ENCODE measurements around the gene BEAN1. TPM values are rescaled to one million over a fixed set of nuclear protein-coding genes. Genes with fewer than 3 reads are reported as not detected.
"Not testable (repeated sequence)": the region's sequence is repeated elsewhere in the genome, so short reads cannot be mapped to it uniquely, and the experiment has no call there.

The BEAN1 gene
- total RNA-seq, 1 experiment from 2014 or later = 0.37 TPM

DNA sequence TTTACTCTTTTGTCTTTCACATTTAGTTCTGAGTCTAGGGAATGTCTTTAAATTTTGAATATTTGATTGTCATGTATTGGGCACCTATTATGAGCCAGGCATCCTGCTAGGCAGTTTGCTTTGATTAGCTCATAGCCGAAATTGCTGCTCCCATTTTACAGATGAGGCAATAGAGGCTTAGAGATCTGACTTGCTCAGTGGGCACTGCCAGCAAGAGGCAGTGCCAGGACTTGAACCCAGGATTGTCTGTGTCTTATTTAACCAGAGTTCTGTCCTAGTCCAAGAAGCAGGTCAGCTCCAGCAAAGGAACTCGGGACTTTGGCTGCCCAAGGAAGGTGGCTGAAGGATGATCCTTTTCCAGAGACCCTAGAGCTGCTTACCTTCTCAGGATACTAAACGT is 24.5 kb downstream of the BEAN1 start:
- no peak overlapping the region for H3K4me3 ChIP-seq
- POLR2A ChIA-PET (ENCODE audit: unreplicated experiment) = no interaction called here
- no peak overlapping the region for H3K4me2 ChIP-seq
- H2AFZ ChIP-seq = no peak overlapping the region
- H3K9me2 ChIP-seq (ENCODE audit: insufficient read depth) = no peaks in the 10 kb centered on the region
- no peaks in the 10 kb centered on the region for H3K27me3 ChIP-seq (ENCODE audit: insufficient read depth, low read depth)
- no peak overlapping the region for H3K27ac ChIP-seq
- TF ChIP-seq CTCF (conservative IDR thresholded peaks at IDR 0.05) (no peak), EZH2 (IDR thresholded peaks at IDR 0.05; ENCODE audit: low read depth) (no peak)
- H3K4me1 ChIP-seq (replicated peaks; ENCODE audit: insufficient read depth) = peaks cover under 1% of the 10 kb centered on the region; the same call in 1 of the 2 replicates
- no peaks in the 10 kb centered on the region for H3K79me2 ChIP-seq (ENCODE audit: low read depth)
- CTCF ChIA-PET = interaction anchor here (0.6 kb wide), 1 partner anchor 118 kb away, joined by 3 read pairs; no protein-coding TSS in a partner anchor
- no peaks in the 10 kb centered on the region for H3K9me3 ChIP-seq (ENCODE audit: insufficient read depth, low read depth)
- no peak for DNase-seq
- no peaks in the 10 kb centered on the region for H4K20me1 ChIP-seq (ENCODE audit: insufficient read depth)
- intact Hi-C loops (cut with micrococcal nuclease; ENCODE audit: unreplicated experiment) = no loop called here
- no TSS peak for BruUV-seq (replicated peaks)
- H3K36me3 ChIP-seq (ENCODE audit: low read depth) = no peaks in the 10 kb centered on the region
- H3F3A ChIP-seq (ENCODE audit: insufficient read depth, low read depth) = no peaks in the 10 kb centered on the region

- DNase-seq; H3K9me2 ChIP-seq (ENCODE audit: insufficient read depth); H3K4me1 ChIP-seq (replicated peaks; ENCODE audit: insufficient read depth); CTCF ChIA-PET; H2AFZ ChIP-seq; H3K4me3 ChIP-seq; H3K9me3 ChIP-seq (ENCODE audit: insufficient read depth, low read depth); H3K36me3 ChIP-seq (ENCODE audit: low read depth); H3K27me3 ChIP-seq (ENCODE audit: insufficient read depth, low read depth); H3K27ac ChIP-seq; H3K4me2 ChIP-seq; H3F3A ChIP-seq (ENCODE audit: insufficient read depth, low read depth); BruUV-seq (replicated peaks); H4K20me1 ChIP-seq (ENCODE audit: insufficient read depth); POLR2A ChIA-PET (ENCODE audit: unreplicated experiment); H3K79me2 ChIP-seq (ENCODE audit: low read depth); intact Hi-C loops (cut with micrococcal nuclease; ENCODE audit: unreplicated experiment): not testable (repeated sequence)
These were observed 26.1 kb downstream of the BEAN1 start for GRCh38 chr16:66453230-66453629.

GRCh38 chr16:66454751-66455150 is 27.7 kb downstream of the BEAN1 start:
- ChIA-PET CTCF (no interaction called here), POLR2A (ENCODE audit: unreplicated experiment) (no interaction called here)
- TF ChIP-seq EZH2 (IDR thresholded peaks at IDR 0.05; ENCODE audit: low read depth) = no peak
- no peak for TF ChIP-seq CTCF (conservative IDR thresholded peaks at IDR 0.05)
- H3F3A ChIP-seq (ENCODE audit: insufficient read depth, low read depth) = no peaks in the 10 kb centered on the region
- H2AFZ ChIP-seq = no peak overlapping the region
- no peaks in the 10 kb centered on the region for H3K9me2 ChIP-seq (ENCODE audit: insufficient read depth)
- intact Hi-C loops (cut with micrococcal nuclease; ENCODE audit: unreplicated experiment) = no loop called here
- no peaks in the 10 kb centered on the region for H3K36me3 ChIP-seq (ENCODE audit: low read depth)
- H4K20me1 ChIP-seq (ENCODE audit: insufficient read depth) = no peaks in the 10 kb centered on the region
- H3K27ac ChIP-seq = no peak overlapping the region
- H3K4me2 ChIP-seq = no peak overlapping the region
- no peak for DNase-seq
- BruUV-seq (replicated peaks) = no TSS peak
- peaks cover 3% of the 10 kb centered on the region; the same call in 1 of the 2 replicates for H3K4me1 ChIP-seq (replicated peaks; ENCODE audit: insufficient read depth)
- no peaks in the 10 kb centered on the region for H3K27me3 ChIP-seq (ENCODE audit: insufficient read depth, low read depth)
- no peaks in the 10 kb centered on the region for H3K9me3 ChIP-seq (ENCODE audit: insufficient read depth, low read depth)
- no peaks in the 10 kb centered on the region for H3K79me2 ChIP-seq (ENCODE audit: low read depth)
- H3K4me3 ChIP-seq = no peak overlapping the region

GRCh38 chr16:66455970-66456369 is 28.9 kb downstream of the BEAN1 start:
- H4K20me1 ChIP-seq (ENCODE audit: insufficient read depth) = no peaks in the 10 kb centered on the region
- H3K27ac ChIP-seq = no peak overlapping the region
- ChIA-PET POLR2A (ENCODE audit: unreplicated experiment) (interaction anchor here (0.6 kb wide), 1 partner anchor 46 kb away, joined by 14 read pairs; no protein-coding TSS in a partner anchor), CTCF (no interaction called here)
- no peak overlapping the region for H3K4me2 ChIP-seq
- DNase-seq = no peak
- no peak overlapping the region for H2AFZ ChIP-seq
- H3K27me3 ChIP-seq (ENCODE audit: insufficient read depth, low read depth) = no peaks in the 10 kb centered on the region
- no peaks in the 10 kb centered on the region for H3K9me2 ChIP-seq (ENCODE audit: insufficient read depth)
- no peaks in the 10 kb centered on the region for H3K36me3 ChIP-seq (ENCODE audit: low read depth)
- H3K4me1 ChIP-seq (replicated peaks; ENCODE audit: insufficient read depth) = peaks cover 3% of the 10 kb centered on the region; the same call in 1 of the 2 replicates
- intact Hi-C loops (cut with micrococcal nuclease; ENCODE audit: unreplicated experiment) = no loop called here
- TF ChIP-seq CTCF (conservative IDR thresholded peaks at IDR 0.05) = no peak
- no peak for TF ChIP-seq EZH2 (IDR thresholded peaks at IDR 0.05; ENCODE audit: low read depth)
- H3K4me3 ChIP-seq = no peak overlapping the region
- H3F3A ChIP-seq (ENCODE audit: insufficient read depth, low read depth) = no peaks in the 10 kb centered on the region
- BruUV-seq (replicated peaks) = no TSS peak
- no peaks in the 10 kb centered on the region for H3K9me3 ChIP-seq (ENCODE audit: insufficient read depth, low read depth)
- H3K79me2 ChIP-seq (ENCODE audit: low read depth) = no peaks in the 10 kb centered on the region

All from PC-9 (cell line).